CD4-positive, alpha-beta T cell treated with Interleukin-6 at 100 ng/mL for 8 hours (primary cell): Measurements from ENCODE around the gene GOLGA2.

Experiments
- DNase-seq: peaks from one replicate; pipeline ENCODE4 v3.0.0-alpha.2; 2020; ENCODE audit warnings: mixed read lengths, low spot score

Gene GOLGA2

DNA sequence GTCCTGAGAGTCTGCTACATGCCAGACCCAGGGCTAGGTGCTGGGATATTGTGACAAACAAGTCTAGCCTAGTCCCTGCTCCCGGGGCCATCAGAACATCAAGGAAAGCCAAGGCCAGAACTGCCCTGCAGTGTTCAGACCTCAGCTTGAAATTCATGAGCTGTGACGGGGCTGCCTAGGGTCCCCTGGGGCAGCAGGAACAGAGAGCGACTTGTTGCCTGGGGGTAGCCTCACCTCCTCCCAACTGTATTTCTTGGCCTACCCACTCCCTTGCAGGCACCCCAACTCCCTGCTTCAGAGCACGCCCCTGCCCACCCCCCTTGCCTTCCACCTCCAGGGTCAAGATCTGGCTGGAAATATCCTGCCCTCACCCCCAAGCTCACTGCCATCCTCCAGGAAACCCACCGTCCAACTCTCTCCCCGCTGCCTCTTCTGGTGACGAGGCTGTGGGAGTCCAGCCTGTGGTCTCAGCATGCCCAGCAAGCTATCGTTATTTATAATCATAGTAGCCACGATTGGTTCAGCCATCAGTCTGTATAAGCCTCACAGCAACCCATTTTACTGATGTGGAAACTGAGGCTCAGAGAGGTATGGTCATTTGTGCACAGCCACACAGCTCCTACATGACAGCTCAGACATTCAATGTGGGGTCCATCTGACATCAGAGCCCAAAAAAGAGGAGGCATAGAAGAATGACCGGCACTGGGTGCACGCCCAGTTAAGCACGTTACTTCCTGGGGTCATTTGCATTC, 61.9 kb downstream of the GOLGA2 start:
- DNase-seq: no peak

DNA sequence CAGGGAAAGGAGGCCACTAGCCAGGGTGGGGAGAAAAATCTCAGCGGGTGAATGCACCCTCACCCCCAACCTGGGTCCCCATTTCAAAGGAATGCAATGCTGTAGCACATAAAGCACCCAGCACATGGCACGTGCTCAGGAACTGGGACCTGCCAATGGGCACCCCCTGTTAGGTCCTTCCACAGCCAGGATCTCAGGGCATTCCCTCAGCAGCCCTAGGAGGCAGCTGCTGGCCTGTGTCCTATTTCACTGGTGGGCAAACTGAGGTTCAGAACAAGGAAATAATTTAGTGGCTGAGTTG, 63.9 kb downstream of the GOLGA2 start:
- no peak for DNase-seq

GRCh38 chr9:128211186-128211980, 64.4 kb downstream of the GOLGA2 start:
- DNase-seq: no peak

DNA sequence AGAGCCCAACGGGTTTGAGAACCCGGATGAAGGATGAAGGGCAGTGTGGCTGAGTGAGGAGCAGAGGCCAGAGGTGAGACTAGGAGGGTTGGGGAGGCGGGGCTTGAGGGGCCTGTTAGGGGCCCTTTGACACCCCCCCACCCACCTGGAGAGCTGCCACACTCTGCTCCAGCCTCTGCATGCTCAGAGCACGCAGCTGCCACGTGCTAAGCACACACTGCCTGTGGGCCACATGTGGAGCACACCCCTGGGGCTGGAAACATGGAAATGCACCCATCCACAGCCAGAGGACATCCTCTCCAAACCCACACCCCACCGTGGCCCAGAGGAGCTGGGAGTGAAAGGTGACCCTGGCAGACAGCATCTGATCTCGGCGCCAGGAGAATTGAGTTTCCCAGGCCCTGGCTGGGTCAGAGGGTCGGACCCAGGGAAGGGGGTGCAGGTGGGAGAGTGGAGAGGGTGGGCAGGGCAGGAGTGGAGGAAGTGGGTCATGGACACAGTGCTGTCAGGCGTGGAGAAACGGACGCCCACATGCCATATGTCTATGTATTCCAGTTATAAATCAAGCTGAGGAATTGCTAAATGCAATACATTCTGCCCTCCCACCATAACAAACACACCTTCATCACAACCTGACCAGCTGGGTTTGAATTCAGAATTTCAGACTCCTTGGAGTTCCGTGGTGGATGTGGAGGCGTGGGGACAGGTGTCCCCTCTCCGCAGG, 66.7 kb downstream of the GOLGA2 start:
- DNase-seq: no peak

GRCh38 chr9:128208386-128208785, 67.4 kb downstream of the GOLGA2 start:
- DNase-seq: no peak

- no peak for DNase-seq
Measured at GRCh38 chr9:128206916-128207910, 68.6 kb downstream of the GOLGA2 start.

- DNase-seq: no peak
Measured at GRCh38 chr9:128206484-128206883, 69.3 kb downstream of the GOLGA2 start.
